Retinal pigment epithelial cell (primary cell): ENCODE measurements around the gene DENND2A.
A peak's percentile ranks its signal among the peaks of the same experiment; 100 is the strongest.
"Not testable (repeated sequence)": the region's sequence is repeated elsewhere in the genome, so short reads cannot be mapped to it uniquely, and the experiment has no call there.

Experiments used
- DNase-seq: peaks from one replicate; pipeline ENCODE4 v3.0.0-alpha.2; 2010; ENCODE audit warnings: low read depth
- H3K4me3 ChIP-seq: 2 replicates; pipeline ENCODE4 v1.5.1; 2011; ENCODE audit warnings: mild to moderate bottlenecking, low read length, control low read depth, moderate library complexity
- CTCF ChIP-seq: conservative IDR thresholded peaks from 2 replicates; pipeline ENCODE4 v1.5.1; 2011; ENCODE audit warnings: low read depth, low read length, control low read depth, inconsistent platforms

Gene DENND2A

GRCh38 chr7:140667476-140667875, 26.9 kb upstream of the DENND2A start:
- no peak for TF ChIP-seq CTCF
- no peak overlapping the region for H3K4me3 ChIP-seq
- no peak for DNase-seq

GRCh38 chr7:140662938-140663337, 22.3 kb upstream of the DENND2A start:
- not testable (repeated sequence) for DNase-seq, H3K4me3 ChIP-seq

GRCh38 chr7:140661124-140661523, 20.5 kb upstream of the DENND2A start:
- peak; percentile 19 for TF ChIP-seq CTCF
- H3K4me3 ChIP-seq, result no peak overlapping the region
- DNase-seq, result no peak

GRCh38 chr7:140659856-140660255, 19.2 kb upstream of the DENND2A start:
- TF ChIP-seq CTCF, result no peak
- no peak overlapping the region for H3K4me3 ChIP-seq
- DNase-seq, result no peak

- no peak for DNase-seq
- H3K4me3 ChIP-seq, result no peak overlapping the region
- no peak for TF ChIP-seq CTCF
Measured at GRCh38 chr7:140657891-140658290, 17.3 kb upstream of the DENND2A start.

GRCh38 chr7:140656548-140657515, 16.2 kb upstream of the DENND2A start:
- H3K4me3 ChIP-seq, result no peak overlapping the region
- no peak for TF ChIP-seq CTCF
- DNase-seq, result no peak

- TF ChIP-seq CTCF, result no peak
- DNase-seq, result no peak
- H3K4me3 ChIP-seq, result no peak overlapping the region
Measured at GRCh38 chr7:140655511-140656408, 15.1 kb upstream of the DENND2A start.
